Mucosa of descending colon (tissue), 3 donors: ENCODE data around the gene HSP90B1. TPM values are rescaled to one million over a fixed set of nuclear protein-coding genes. Genes with fewer than 3 reads are reported as not detected.

Experiments used
- ATAC-seq: fragments of 200-7000 bp; cut with Tn5 transposase; one replicate; pipeline ENCODE4 v1.9.1; 2020; ENCODE audit warnings: mild to moderate bottlenecking, moderate library complexity
- DNase-seq, 3 donors: peaks; one replicate each; pipeline ENCODE4 v3.0.0-alpha.2; 2020
- H3K36me3 ChIP-seq: fragments of 200-600 bp; one replicate; pipeline ENCODE4 v1.8.0; 2021; ENCODE audit warnings: low read depth, mild to moderate bottlenecking
- H3K4me1 ChIP-seq: fragments of 200-600 bp; one replicate; pipeline ENCODE4 v1.8.0; 2021; ENCODE audit warnings: low read depth, mild to moderate bottlenecking
- H3K4me3 ChIP-seq: fragments of 200-600 bp; one replicate; pipeline ENCODE4 v1.8.0; 2021; ENCODE audit warnings: mild to moderate bottlenecking
- H3K9me3 ChIP-seq: fragments of 200-600 bp; one replicate; pipeline ENCODE4 v1.8.0; 2021; ENCODE audit warnings: mild to moderate bottlenecking
- CTCF ChIP-seq: fragments of 200-600 bp; IDR thresholded peaks from one replicate; pipeline ENCODE4 v1.8.0; 2022; ENCODE audit warnings: antibody characterized with exemption, mild to moderate bottlenecking
- intact Hi-C, 2 donors: fragments of 100-400 bp; cut with DNase I in 1 of 2; cut with micrococcal nuclease in 1 of 2; formaldehyde crosslinking; loops; one replicate each; pipeline versions ENCODE4 v1.11.0 to v1.11.1; 2022; cut with DNase I, micrococcal nuclease
- long read RNA-seq, 2 donors: library from polyadenylated mRNA; unstranded; transcript quantifications; one replicate each; pipeline ENCODE4 v2.0.0, GENCODE V29; 2019 to 2021
- total RNA-seq, 3 donors: library from RNA; stranded (reverse); fragmentation: NEBNext Ultra II Directional in 2 of 3; extraction: Animal tissue kit (Norgen Biotek cat#: 25700) in 2 of 3; gene quantifications; one replicate each; pipeline versions ENCODE4 v1.2.1 to v1.2.4, GENCODE V29; 2021 to 2023
- donor health status: DM: no; HTN: no; CAD: no; lungs with moderate emphysema.
- donor health status: DM: no; HTN: no; CAD: no.
- donor health status: DM: no; HTN: yes; CAD: no.

HSP90B1 gene
- 100 to 1,000 TPM; 423 to 471 (median 461) TPM for total RNA-seq
- long read RNA-seq, donor 1, transcript HSP90B1-201 (18 exons, 2,858 nt) = major isoform, 268 of 348 reads
- long read RNA-seq, donor 1, partial matches to known transcripts = 48 of 348 reads
- long read RNA-seq, donor 1, other reads (novel, unspliced or antisense) = 32 of 348 reads
- long read RNA-seq, donor 2, transcript HSP90B1-201 (18 exons, 2,858 nt) = major isoform, 29 of 300 reads
- long read RNA-seq, donor 2, partial matches to known transcripts = 260 of 300 reads
- long read RNA-seq, donor 2, other reads (novel, unspliced or antisense) = 11 of 300 reads

- DNase-seq (peak; percentile 99 to 100 (median 99)), ATAC-seq (peak; percentile 92)
- no peaks in the 10 kb centered on the region for H3K9me3 ChIP-seq
- H3K4me3 ChIP-seq = peak within 1 kb of the TSS; percentile 58
- H3K4me1 ChIP-seq = peaks cover 18% of the 10 kb centered on the region
- no peak for TF ChIP-seq CTCF
- H3K36me3 ChIP-seq = no peaks in the 10 kb centered on the region
- intact Hi-C loops = no loop called here
These were observed at the start of gene HSP90B1 for GRCh38 chr12:103930034-103930786. TSS of gene HSP90B1 (plus strand) at chr12:103930410. CDS start at chr12:103930516, 106 bp downstream.

- ATAC-seq = no peak
- DNase-seq = no peak
These were observed 48.9 kb upstream of the HSP90B1 start for GRCh38 chr12:103881261-103881660.

GRCh38 chr12:103882861-103883596, 47.2 kb upstream of the HSP90B1 start:
- ATAC-seq (no peak), DNase-seq (no peak)
- no peaks in the 10 kb centered on the region for H3K4me1 ChIP-seq
- no peak overlapping the region for H3K4me3 ChIP-seq
- intact Hi-C loops = no loop called here
- no peaks in the 10 kb centered on the region for H3K9me3 ChIP-seq
- no peaks in the 10 kb centered on the region for H3K36me3 ChIP-seq
- no peak for TF ChIP-seq CTCF

More at GRCh38 chr12:103881261-103881660, 48.9 kb upstream of the HSP90B1 start:
- TF ChIP-seq CTCF = no peak
- Histone ChIP-seq H3K9me3 (no peaks in the 10 kb centered on the region), H3K4me1 (no peaks in the 10 kb centered on the region), H3K4me3 (no peak overlapping the region), H3K36me3 (no peaks in the 10 kb centered on the region)
- intact Hi-C loops = no loop called here

- no peak for DNase-seq
- Histone ChIP-seq H3K4me3 (no peak overlapping the region), H3K9me3 (no peaks in the 10 kb centered on the region), H3K36me3 (no peaks in the 10 kb centered on the region), H3K4me1 (no peaks in the 10 kb centered on the region)
- ATAC-seq = no peak
- no peak for TF ChIP-seq CTCF
- intact Hi-C loops = no loop called here
These were observed 46.3 kb upstream of the HSP90B1 start for GRCh38 chr12:103883908-103884307.

GRCh38 chr12:103884316-103884715, 45.9 kb upstream of the HSP90B1 start:
- no peaks in the 10 kb centered on the region for H3K9me3 ChIP-seq
- H3K4me3 ChIP-seq = no peak overlapping the region
- DNase-seq = peak in 1 of 3 donors; percentile 19
- no peaks in the 10 kb centered on the region for H3K36me3 ChIP-seq
- H3K4me1 ChIP-seq = no peaks in the 10 kb centered on the region
- TF ChIP-seq CTCF = no peak
- intact Hi-C loops = no loop called here
- ATAC-seq = no peak
